GM20431 (cell line): ENCODE measurements around the gene OR5L2.
"Not testable (repeated sequence)": the region's sequence is repeated elsewhere in the genome, so short reads cannot be mapped to it uniquely, and the experiment has no call there.

ENCODE experiments used
- in situ Hi-C: fragments of 300-500 bp; cut with MseI, MboI; formaldehyde crosslinking; loops from one replicate; pipeline ENCODE4 v1.15.0; 2020; ENCODE audit warnings: low sequenced_read_pairs; ENCODE audit not compliant: unreplicated experiment

The OR5L2 gene

DNA sequence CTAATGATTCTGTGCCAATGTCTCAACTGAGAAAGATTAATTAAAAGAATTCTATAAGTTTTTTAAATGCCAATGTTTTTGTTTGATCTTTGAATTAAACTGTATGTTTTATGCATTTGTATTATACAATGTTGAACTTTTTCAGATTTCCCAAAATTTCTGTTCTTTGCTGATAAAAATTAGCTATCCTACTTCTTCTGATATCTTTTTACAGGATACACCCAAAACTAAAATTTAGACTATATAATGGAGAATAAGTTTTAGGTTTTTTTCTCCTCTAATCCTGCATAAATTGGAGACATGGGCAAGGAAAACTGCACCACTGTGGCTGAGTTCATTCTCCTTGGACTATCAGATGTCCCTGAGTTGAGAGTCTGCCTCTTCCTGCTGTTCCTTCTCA, at the start of gene OR5L2:
Gene OR5L2 (plus strand): TSS at position 301 of the 400 bp plus-strand sequence. CDS start 0 bp downstream, at position 301.
- in situ Hi-C loops: no loop called here

DNA sequence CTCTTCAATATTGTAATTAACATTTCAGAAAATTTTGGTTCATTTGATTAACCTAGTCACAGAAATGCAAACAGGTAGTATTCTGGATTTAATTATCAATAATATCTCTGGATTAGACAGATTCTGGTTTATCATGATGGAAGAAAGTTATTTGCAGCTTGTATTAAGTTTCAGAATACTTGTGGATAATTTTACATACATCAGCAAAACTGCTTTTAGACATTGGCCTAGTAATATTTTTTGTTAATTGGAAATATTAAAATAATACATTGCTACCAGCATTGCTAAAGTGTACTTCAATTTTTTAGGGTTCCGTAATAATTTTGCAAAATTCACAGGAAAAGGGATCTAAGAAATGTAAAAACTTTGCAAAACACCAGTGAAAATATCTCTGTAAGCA, 35.4 kb upstream of the OR5L2 start:
- in situ Hi-C loops: no loop called here

DNA sequence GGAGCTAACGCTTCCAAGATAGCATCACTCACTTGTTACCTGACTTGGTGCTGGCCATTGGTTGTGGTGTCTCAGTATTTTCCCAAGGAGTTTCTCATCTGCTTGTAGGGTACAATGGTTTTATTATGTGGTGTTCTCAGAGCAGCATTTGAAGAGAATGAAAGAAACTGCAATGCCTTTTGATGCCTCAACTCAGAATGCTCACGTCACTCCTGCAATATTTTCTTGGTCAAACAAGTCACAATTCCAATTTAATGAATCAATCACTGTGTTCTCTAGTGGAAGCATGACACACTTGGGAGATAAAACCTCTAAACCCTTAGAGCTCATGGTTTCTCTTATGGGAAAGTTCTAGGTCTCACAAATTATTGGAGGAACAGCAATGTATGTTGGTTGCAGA, 33.7 kb upstream of the OR5L2 start:
- in situ Hi-C loops: no loop called here

DNA sequence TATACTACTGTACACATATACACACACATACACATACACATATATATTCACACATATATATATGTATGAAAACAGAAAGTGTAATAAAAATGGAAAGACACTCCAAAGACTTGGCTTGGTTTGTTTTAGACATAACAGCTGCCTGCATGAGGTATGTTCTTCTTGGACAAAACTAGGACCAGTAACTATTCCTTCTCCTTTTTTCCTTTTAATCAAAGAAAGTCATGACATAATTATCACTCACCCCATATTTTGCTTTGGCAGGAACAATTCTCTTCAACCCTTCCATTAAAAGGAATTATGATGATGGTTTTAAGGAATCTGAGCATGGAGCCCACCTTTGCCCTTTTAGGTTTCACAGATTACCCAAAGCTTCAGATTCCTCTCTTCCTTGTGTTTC, 31.8 kb upstream of the OR5L2 start, which contains the start of gene OR5D14:
Gene OR5D14 (plus strand): TSS at position 301 of the 400 bp plus-strand sequence. CDS start 0 bp downstream, at position 301.
- in situ Hi-C loops: no loop called here

DNA sequence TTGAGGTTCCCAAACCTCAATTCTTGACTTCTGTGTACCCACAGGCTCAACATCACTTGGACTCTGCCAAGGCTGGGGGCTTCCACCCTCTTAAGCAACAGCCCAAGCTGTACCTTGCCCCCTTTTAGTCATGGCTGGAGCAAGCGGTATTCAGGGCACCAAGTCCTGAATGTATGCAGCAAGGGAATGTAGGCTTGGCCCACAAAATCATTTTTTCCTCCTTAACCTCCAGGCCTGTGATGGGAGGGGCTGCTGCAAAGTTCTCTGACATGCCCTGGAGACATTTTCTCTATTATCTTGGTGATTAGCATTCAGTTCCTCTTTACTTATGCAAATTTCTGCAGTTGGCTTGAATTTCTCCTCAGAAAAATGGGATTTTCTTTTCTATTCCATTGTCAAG, 20.8 kb upstream of the OR5L2 start:
- in situ Hi-C loops: no loop called here

DNA sequence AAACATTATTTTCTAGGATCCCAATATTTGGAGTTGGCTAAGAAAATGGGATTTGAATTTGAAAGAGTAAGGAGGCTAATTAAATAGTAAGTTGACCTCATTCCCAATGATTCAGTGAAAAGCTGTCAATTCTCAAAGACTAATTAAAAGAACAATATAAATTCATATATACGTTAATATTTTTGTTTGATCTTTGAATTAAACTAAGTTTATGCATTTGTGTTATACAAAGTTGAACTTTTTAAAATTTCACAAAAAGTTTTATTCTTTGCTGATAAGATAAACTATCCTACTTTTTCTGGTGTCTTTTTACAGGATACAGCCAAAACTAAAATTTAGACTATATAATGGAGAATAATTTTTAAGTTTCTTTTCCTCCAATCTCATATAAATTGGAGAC, 16.0 kb upstream of the OR5L2 start, which contains the start of gene OR5L1:
Gene OR5L1 (plus strand): TSS at position 301 of the 400 bp plus-strand sequence. CDS start 100 bp downstream, outside the sequence.
- in situ Hi-C loops: no loop called here

DNA sequence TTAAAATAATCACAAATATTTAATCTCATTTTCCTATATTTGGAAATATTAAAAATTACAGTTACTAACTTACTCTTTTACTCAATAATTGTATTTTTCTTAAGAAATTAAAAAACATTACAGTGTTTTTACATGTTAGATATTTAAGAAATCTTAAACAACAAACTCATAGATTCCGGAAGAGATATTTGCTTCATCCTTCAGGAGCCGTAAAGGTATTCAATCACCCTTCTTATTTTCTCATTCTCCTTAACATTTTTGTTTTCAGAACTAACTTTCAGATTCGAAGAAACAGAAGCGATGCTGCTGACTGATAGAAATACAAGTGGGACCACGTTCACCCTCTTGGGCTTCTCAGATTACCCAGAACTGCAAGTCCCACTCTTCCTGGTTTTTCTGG, 7.7 kb upstream of the OR5L2 start, which contains the start of gene OR5D18:
Gene OR5D18 (plus strand): TSS at position 301 of the 400 bp plus-strand sequence. CDS start 0 bp downstream, at position 301.
- in situ Hi-C loops: no loop called here

DNA sequence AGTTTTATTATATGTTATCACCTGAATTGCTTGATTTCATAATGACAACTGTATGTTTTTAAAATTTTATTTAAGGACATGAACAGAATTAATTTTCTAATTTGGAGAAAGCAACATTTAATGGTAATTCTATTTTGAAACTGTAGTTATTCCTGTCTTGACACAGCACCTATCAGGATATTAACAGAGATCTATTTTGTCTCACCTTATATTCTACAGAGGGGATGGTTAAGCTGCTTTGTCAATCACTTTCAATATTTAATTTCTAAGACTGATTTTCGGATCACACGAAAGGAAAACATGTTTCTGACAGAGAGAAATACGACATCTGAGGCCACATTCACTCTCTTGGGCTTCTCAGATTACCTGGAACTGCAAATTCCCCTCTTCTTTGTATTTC, 11.4 kb downstream of the OR5L2 start, which contains the start of gene OR5D16:
Gene OR5D16 (plus strand): TSS at position 301 of the 400 bp plus-strand sequence. CDS start 0 bp downstream, at position 301.
- in situ Hi-C loops: no loop called here

DNA sequence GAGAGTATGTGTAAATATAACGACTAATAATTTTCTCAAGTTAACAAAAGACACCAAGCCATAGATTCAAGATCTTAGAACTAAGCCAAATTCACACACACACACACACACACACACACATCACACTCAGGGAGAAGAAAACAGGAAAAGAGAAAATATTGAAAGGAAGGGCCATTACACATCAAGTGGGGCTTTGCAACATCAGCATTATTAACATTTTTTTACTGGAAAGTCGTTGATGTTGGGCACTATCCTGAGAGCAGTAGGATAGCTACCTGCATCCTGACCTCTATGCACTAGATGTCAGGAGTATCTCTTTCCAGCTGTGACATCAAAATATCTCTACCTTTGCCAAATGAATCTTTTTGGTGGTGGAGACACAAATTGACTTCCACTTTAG, 20.4 kb downstream of the OR5L2 start:
- in situ Hi-C loops: no loop called here

DNA sequence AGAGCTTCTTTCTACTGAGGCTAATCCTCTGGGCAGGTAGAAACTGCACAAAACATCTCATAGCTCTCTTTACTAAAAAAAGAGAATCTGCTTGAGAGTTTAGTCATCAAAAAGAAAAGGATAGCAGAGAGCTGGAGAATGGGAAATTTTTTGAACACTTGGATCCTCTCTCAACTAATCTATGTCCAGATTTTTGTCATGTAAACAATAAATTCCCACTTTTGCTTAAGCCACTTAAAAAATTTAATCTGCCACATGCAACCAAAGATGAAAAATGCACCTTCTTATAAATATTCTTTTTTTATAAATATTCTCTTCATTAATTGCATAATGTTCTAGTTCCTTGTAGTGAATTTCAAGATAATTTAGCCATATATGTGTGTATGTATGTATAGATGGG, 22.0 kb downstream of the OR5L2 start:
- in situ Hi-C loops: no loop called here

DNA sequence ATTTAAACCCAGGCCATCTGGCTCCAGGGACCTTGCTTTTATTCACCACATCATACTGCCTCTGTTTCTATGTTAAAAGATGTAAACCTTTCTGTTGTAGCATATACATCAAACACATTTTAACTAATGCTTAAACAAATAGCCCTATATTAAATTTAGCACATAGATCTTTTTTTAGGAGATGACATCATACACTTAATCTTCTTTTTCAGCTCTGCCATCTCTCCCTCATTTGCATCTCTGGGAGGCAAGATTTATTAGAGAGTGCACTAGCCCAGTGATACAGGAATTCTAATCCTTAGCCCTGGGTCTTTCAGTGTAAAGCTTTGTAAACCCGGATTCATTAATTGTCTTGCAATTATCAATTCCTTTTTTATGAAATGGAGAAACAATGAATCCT, 25.1 kb downstream of the OR5L2 start:
- in situ Hi-C loops: no loop called here

DNA sequence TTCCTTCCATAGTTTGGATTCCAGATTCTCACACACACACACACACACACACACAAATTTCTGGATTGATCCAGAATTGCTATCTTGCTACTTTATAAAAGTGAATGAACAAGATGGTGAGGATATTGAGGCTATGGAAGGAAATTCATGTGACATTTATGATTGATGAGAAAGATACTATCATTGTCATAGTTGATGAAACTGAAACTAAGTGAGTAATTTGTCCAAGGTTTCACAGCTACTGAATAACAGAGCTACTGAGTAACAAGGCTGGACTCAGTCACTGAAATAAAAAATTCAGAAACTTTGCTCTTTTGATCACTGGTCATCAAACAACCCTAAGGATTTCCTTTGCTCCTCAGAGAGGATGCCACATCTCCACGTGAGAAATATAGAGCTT, 27.7 kb downstream of the OR5L2 start:
- in situ Hi-C loops: no loop called here

DNA sequence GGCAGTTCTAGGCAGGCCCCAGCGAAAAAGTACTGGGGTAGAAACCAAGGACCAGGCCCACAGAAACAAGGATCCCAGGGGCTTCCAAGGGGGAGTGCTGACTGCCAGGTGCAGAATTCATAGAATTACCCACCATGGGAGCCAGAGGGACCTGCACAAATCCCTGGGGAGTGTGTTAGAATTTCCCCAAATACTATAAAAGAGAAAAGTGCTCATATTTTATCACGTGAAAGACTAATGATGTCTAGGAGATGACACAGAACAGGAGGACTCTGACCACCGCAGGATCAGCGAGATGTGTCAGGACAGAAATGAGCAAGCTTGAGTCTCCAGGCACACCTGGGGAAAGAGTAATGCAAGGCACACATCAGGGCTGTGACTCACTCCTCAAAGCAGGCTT, 40.3 kb downstream of the OR5L2 start:
- in situ Hi-C loops: not testable (repeated sequence)

DNA sequence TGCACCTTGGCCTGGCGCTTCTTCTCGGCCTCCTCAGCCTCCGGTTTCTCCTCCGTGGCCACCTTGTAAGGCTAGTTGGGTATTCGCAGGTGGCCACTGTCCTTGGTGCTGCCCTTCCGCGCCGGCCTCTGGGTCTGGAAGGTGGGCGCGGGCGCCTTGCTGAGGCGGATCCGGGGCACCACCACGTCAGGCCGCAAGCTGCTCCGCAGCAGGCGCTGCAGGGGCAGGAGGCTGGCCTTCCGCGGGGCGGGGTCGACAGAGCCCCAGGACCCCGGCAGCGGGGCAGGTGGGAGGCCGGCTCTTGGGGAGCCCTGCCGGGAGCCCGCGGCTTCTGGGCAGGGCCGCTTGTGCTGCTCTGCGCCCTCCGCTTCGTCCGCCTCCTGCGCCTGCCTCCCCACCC, 45.7 kb downstream of the OR5L2 start:
- in situ Hi-C loops: not testable (repeated sequence)

DNA sequence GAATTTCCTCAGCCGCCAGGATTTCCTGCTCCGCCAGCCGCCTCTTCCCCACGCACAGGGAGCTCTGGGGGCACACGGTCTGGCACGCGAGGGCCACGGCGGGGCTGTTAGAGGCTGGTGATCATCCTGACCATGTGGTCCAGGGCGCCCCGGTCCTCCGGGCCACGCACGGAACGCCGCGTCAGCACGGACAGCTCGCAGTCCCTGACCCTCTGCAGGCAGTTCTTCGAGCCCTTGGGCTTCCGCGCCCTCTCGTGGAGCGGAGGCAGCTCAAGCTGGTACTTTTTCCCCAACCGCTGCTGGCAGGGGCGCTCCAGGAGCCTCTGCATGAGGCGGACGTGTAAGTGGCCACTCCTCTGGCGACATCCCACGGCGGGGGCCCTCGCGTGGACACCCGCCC, 46.1 kb downstream of the OR5L2 start:
- in situ Hi-C loops: not testable (repeated sequence)
